NOMO-1 treated with DMSO at 0.1 percent for 48 hours (cell line): ENCODE data around the gene PLCB1.
A peak's percentile ranks its signal among the peaks of the same experiment; 100 is the strongest.

Experiments
- DNase-seq: peaks from one replicate; lab custom pipeline; 2025; ENCODE audit not compliant: unreplicated experiment; lab: John Stamatoyannopoulos, UW

PLCB1 gene

DNA sequence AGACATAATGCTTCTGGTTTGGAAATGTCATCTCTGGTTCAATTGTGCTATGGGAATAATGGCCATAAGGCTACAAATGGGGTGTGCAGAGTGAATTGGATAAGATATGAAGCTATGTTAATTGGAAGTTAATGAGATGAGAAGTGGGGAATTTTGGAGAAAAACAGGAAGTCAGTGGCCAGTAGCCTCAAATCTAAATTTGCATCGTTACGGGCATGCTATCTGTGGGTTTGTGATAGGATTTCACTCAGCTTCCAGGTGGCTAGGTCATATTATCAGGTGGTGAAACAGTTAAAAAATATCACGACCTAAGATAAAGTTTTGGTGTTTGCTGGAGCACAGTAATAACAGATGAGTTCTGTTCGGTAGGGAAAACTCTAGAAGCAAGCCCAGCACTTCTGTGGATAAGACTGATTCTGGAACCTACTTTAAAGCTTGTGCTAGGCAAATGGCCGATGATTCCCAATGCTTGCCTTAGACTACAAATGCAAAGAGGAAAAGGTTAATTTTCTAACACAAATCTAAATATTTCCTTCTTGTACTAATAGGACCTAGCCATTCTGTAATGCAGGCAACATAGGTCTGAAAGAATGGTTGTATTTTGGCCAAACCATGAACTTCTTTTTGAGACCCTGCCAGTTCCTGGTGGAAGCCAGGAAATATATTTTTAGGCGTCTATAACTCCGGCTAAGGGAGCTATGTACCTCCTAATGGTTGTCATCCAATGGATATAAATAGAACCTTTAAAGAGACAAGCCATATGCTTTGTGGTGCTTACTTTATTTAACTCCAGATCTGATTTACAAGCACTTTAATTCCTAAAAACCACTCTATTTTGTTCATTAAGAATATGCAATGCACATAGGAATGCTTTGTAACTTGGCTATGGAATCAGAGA is 111.0 kb downstream of the PLCB1 start:
- DNase-seq: no peak

DNA sequence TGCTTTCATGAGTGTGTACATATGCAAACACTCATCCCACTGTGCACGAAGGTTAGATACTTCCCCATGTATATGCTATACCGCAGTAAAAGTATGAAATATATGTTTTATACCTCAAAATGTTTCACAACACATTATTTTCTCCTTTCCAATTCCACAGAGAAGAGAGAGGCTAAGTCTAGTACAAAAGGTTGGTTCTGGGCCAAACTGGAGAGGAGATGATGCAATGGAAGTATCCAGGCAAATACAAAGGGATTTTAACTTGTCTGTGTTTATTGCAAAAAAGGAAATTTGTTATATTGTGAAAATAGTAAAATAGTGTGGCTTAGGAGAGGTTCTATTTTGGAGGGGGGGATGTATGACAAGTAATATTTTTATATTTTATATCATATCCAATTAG is 112.6 kb downstream of the PLCB1 start:
- no peak for DNase-seq

DNA sequence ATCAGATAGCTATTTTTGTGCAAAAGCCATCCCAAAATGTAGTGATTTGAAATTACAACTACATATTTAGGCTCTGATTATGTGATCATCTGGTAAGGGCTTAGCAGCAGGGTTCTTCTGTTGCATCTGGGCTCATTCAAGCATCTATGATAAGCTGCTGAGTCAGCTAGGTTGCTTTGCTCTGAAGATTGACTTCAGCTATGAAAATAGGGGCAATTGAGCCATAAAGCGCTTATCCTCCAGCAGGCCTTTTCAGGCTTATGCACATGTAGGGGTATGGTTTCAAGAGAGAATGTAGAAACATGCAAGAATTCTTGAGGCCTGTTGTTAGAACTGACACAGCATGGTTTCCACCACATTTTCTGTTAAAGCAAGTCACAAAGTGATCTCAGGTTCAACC is 114.1 kb downstream of the PLCB1 start:
- no peak for DNase-seq

DNA sequence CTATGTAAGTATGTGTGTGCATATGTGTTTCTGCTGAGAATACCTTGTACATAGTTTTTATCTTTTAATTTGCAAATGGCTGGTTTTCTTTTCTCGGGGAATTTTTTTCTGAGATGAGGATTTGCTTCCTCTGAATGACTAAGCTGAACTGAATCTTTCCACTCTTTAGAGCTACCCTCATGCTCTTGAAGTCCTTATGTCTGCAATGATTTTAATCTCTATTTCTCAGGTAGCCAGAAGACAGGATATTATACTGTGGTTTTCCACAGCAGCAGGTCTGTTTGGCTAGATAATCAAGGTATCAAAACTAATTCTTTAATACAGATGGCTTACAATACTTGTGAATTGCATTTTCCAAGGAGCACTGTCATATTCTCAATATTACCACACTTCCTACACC is 114.7 kb downstream of the PLCB1 start:
- no peak for DNase-seq

DNA sequence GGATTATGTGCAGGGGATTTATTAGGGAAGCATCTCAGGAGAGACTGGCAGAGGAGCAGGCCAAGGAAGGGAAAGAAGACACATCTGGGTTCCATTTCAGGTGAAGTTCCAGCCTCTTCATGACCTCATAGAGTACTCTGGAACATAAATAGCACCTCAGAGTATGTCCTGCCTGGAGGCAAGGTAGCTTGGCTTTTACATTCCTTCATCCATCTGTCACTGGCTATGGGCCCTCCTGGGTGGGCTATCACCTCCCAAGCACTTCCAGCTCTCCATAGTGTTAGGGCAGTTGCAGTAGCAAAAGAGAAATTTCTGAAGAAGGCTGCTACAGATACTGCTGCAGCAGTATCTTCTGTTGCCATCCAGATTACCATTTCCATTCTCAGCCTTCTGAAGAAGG is 116.0 kb downstream of the PLCB1 start:
- no peak for DNase-seq

DNA sequence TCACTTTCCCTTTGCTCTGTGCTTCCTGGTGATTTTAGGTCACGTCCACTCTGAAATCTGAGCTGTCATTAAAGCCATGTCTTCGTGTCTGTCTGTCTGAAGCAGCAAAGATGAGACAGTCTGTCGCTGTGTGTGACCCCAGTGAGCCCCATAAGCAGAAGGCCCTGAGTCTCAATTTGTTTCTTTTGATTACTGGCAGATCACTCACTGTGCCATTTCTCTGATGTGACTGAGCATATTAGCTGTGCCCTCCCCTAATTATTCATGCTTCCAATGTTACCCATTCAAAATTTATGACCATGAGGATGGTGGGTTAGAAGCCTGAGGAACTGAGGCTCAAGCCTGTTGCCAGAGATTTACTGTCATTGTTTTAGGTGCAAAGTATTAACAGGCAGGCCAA is 117.6 kb downstream of the PLCB1 start:
- no peak for DNase-seq

DNA sequence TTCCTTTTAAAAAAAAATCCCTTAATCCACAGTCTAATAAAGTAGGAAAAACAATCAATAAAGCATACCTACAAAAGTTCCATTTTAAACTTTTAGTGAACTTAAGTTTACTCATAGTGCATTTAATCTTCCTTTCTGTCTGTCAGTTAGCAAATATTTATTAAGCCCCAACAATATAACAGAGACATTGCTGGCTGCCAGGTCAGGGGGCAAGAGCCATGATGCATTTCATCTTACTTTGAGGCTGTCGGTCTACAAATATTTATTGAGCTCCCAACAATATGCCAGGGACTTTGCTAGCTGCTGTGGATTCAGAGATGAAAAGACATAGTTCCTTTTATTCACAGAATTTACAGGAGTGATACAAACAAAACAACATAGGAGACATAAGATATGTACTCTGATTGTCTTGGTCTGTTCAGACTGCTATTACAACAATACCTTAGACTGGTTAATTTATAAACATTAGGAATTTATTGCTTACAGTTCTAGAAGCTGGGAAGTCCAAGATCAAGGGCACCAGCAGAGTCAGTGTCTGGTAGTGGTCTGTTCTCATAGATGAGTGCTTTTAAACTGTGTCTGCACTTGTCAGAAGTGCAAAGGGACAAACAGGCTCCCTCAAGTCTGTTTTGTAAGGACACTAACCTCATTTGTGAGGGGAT is 118.6 kb downstream of the PLCB1 start:
- DNase-seq: no peak

DNA sequence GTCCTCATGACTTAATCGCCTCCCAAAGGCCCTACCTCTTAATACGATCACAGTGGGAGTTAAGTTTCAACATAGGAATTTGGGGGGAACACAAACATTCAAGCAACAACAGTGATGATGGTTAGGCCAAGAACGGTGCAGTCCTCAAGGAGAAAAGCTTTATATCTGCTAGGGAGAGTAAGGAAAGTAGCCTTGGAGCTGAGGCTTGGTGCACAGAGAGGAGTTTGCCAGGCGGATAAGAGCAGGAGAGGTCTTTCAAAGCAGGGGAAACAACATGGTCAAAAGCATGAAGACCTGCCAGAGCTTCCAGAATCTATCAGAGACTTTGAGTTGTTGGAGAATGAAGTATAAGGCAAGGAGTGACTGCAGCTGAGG is 119.1 kb downstream of the PLCB1 start:
- no peak for DNase-seq

DNA sequence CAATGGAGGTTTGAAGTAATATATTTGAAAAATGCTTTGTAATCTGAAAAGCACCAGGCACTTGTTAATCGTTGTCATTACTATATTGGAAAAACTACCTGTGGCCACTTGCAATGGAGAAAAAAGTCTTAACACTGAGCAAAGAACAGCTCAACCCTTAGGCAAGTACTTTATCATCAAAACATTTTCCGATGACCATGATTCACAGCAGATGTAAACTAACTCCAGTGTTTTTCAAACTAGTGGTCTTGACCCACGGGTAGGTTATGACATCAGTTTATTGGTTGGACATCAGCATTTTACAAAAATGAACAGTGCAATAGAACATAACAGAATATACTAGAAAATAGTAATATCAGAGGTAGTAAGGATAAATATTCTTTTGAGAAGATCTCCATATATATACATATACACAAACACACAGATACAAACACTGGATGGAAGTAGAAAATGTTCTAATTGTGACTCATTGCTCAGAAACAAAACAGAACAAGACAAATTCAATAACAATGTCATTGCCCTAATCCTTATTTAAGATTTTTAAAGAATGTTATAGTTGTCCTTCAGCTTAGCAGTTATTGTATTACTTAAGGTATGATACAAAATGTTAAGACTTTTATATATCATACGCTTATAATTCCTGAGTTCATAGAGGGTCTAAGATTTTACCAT is 123.0 kb downstream of the PLCB1 start:
- DNase-seq: no peak

DNA sequence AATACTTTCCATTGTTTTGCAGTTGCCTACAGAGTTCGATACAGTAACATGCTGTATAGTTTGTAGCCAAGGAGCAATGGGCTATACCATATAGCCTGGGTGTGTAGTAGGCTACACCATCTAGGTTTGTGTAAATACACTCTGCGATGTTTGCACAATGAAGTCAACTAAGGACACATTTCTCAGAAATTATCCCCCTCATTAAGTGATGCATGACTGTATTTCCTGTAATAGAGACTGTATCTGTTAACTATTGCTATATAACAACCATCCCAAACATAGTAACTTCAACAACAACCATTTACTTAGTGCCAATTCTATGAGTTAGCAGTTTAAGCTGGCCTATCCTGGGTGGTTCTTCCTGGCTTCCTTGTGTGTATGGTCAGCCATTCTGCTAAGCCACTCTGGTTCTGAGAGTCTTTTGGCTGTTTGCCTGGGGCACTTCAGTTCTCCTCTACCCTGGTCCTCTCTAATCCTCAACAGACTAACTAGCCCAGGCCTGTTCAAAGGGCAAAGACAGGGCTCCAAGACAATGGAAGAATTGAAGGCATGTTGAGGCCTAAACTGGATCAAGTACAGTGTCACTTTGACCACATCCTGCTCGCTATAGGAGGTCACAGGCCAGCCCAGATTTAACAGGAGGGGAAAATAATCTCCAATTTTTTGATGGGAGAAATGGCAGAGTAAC is 124.0 kb downstream of the PLCB1 start:
- no peak for DNase-seq

DNA sequence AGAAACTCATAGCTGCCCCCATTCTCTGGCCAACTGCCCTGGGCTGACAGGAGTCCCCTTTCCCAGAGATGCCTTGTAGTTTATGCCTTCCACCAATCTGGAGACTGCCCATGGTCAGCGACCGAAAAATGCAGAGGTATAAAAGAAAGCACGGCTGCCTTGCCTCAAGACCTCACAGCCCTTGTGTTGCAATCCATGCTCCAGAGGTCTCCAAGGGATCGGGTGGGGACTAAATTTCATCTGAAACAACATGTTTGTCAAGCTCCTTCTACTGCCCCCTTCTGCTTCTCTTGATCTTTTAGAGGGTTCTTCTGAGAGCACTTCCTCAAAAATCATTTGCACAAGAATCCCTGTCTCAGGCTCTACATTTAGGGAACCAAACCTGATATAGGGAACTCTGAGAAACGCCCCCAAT is 128.8 kb downstream of the PLCB1 start:
- DNase-seq: peak; percentile 92

DNA sequence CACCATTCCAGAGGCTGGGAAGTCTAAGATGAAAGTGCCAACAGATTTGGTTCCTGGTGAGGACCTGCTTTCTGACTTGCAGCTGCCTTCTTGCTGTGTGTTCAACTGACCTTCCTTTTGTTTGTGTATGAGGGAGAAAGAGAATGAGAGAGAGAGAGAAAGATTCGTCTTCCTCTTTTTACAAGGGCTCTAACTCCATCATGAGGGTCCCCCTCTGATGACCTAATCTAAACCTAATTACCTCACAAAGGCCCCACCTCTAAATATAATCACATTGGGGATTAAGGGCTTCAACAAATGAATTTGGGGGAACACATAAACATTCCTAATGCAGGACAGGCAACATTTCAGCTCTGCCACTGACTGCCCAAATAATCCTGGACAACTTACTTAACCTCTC is 130.7 kb downstream of the PLCB1 start:
- DNase-seq: no peak

DNA sequence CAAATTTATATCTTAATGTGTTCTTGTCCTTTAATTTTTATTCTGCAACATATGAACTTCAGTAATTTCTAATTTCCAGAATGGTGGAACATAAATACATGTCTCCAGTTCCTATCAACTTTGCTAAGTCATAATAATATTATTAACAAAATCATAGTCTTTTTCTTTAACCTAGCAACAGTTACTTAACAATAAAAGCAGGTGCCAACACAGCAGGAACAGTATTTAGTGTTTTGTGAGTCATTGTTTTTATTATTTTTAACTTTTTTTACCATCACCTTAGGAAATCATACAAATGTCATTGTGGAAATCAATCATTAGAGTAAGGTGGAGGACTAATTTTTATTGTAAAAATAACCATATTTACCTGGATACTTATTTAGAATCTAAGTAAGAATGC is 133.5 kb downstream of the PLCB1 start:
- DNase-seq: no peak

DNA sequence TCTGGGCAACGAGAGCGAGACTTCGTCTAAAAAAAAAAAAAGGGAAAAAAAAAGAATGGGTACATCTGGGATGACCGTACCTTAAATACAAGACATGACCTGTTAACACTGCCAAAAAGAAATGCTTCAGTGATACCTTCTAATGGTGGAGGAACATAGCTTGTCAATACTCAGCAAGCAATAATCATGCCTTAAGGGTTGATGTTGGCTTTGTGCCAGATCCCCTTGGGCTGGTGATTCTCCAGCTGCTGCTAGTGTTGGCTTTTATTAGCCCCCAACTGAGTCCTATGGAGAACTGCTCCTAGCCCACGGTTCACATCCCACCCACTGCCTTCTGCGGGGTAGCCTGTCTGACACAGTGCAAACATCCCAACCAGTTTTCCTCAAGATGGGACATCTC is 134.9 kb downstream of the PLCB1 start:
- DNase-seq: no peak

DNA sequence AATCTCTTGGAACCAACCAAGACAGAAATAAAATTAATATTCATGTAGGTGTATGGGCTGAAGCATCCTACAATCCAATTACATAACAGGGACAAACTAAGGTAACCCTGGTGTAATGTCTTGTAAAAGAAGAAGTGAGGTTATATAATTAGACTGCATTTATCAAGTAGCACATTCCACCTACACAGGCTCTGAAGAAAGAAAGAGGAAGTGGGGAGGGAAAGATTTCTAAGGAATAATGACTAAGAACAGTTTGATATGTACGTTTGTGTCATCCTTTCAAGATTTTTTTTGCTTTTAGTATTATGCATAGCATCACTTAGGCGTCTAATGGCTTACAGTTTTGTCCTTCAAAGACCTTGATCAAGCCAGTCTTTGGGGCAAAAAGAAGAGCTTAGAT is 139.7 kb downstream of the PLCB1 start:
- DNase-seq: peak; percentile 91

DNA sequence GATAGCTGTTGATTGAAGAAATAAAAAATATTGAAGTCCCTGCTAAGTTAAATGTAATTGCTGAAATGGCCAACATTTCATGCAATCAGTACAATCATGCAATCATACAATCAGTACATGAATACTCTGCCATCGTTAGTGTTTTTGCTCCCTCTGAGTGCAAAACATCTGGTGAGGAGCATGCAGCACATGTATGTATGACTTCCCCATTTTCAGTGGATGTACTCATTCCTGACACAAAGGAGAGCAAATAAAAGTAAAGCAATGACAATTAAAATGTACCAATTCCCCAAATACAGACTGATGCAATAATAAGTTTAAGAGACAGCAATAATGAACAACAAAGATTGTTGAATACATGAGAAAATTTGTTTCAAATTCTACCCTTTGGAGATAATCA is 140.7 kb downstream of the PLCB1 start:
- peak; percentile 69 for DNase-seq

DNA sequence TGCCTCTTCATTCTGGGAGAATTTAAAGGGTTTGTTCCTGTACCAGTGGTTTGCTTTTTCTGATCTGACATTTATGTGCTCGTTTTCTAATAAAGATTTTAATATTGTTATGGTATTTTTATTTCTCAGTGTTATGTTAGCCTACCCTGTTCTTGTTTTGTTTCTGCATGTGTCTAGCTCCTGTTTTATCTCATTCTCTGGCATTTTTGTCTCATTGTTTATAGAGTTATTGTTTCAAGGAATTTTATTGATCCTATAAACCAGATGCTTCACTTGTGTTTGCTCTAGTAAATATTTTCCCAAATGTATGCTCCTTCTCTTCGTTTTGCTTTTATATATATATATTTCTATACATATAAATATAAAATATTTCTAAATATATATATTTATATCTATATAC is 152.8 kb downstream of the PLCB1 start:
- no peak for DNase-seq

DNA sequence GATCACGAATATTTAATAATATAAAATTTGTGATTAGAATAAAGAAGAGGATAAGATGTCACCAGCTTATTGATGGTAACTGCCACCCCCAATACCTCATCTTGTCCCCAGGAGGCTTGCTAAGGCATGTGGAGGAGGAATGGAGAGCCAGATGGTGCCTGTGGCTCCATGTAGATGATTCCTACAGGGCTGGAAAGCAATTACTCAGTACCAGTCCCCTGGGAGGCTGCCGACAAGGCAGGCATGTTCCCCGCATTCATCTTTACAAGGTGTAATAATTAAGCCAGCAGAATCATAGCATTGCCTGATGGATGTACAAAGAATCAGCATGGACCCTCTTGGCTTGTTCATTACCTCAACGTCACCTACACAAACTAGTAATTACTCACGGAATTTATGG is 155.3 kb downstream of the PLCB1 start:
- no peak for DNase-seq

DNA sequence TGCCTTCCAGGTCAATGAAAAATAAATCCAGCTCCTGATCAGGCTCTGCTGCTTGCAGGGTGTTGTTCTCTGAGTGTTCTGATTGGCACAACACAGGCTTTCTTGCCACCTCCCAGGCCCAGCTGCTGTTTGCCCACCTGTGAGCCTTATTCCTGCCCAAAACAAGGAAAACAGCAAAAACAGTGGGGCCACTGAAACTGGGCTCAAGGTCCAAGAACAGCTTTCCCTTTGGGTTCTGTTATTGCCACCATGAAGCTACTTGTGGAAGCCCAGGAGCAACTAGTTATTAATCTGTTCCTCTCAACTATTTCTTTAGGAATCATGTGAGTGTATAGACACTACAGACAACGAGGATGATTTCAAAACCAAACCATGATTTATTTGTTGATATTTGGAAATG is 159.1 kb downstream of the PLCB1 start:
- no peak for DNase-seq

DNA sequence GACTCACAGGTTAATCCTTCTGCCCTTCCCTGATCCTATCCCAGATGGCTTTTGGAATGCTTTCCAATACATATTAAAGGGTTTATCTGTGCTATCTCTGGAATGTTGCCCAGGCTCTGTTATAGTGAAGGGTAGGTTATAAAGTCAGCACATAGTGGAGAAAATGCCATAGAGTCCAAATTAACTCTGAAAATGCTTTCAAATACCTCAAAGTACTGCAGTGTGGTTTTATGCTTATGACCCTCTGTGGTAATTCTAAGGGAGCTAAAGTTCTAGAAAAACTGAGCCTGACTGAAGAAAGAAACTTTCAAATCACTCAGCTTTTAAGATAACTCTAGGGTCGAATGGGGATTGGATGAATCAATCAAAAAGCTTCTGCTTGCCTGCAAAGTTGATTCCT is 159.8 kb downstream of the PLCB1 start:
- DNase-seq: no peak

DNA sequence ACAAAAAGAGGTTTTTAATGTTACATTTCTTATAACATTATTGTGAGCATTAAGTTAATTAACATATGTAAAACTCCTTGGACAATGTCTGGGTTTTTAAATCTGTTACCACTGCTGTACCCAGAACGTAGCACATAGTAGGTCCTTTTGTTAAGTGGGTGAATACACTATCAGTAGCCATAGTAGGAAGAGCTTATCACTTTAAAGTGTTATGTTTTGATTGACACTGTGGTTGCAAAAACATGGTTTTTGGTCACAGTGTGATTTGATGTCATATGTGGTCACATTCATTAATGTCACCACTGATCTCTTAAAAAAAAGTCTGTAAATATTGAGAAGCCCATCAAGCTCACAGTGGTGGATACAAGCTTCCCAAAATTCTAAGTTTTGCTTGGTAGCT is 160.7 kb downstream of the PLCB1 start:
- DNase-seq: no peak

DNA sequence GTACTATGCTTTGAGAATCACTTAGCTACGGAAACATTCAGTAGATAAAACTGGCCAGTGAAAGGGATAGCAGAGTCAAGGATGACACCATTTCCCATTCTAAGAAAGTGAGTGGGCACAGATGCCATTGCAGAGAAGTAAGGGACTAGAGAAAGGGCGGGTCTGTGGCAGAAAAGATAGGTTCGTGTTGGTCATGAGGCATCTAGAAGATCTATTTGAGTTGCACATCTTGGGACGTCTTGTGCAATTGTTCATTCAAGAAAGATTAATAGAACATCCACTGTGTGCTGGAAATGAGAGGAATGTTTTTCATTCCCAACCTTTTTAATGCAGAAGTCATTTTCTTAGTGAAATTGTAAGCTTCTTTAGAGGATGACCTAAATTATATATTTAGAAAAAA is 161.7 kb downstream of the PLCB1 start:
- no peak for DNase-seq
